Cardiac muscle cell (in vitro differentiated cells and primary cell): Measurements from ENCODE around the gene WDR82. TPM values are rescaled to one million over a fixed set of nuclear protein-coding genes. Genes with fewer than 3 reads are reported as not detected.
A peak's percentile ranks its signal among the peaks of the same experiment; 100 is the strongest.
"Not testable (repeated sequence)": the region's sequence is repeated elsewhere in the genome, so short reads cannot be mapped to it uniquely, and the experiment has no call there.

Experiments used
- DNase-seq, 2 donors: peaks; one replicate each; pipeline versions ENCODE4 v3.0.0 to v3.0.0-alpha.2; 2010 to 2017; ENCODE audit warnings: low read depth in 1 of 2, low spot score in 1 of 2
- H3K27ac ChIP-seq: fragments of 200-600 bp; sonication (generic); 2 replicates; pipeline ENCODE4 v1.5.1; 2016
- H3K27me3 ChIP-seq: fragments of 200-600 bp; sonication (generic); 2 replicates; pipeline ENCODE4 v1.6.0; 2016; ENCODE audit warnings: control low read depth
- H3K36me3 ChIP-seq: fragments of 200-600 bp; sonication (generic); 2 replicates; pipeline ENCODE4 v1.5.1; 2016; ENCODE audit warnings: control low read depth
- H3K4me1 ChIP-seq: fragments of 200-600 bp; sonication (generic); 2 replicates; pipeline ENCODE4 v1.8.1; 2017; ENCODE audit warnings: low read depth, mild to moderate bottlenecking, mixed run types
- H3K4me3 ChIP-seq: fragments of 200-600 bp; sonication (generic); 2 replicates; pipeline ENCODE4 v1.5.1; 2016; ENCODE audit warnings: mild to moderate bottlenecking
- H3K9me3 ChIP-seq: fragments of 200-600 bp; sonication (generic); 2 replicates; pipeline ENCODE4 v1.5.1; 2017; ENCODE audit warnings: low read depth, mild to moderate bottlenecking, control low read depth
- polyA plus RNA-seq: library from polyadenylated mRNA; unstranded; fragments of >200 nt; fragmentation: Nextera tagmentation; extraction: Ambion mirVana; gene quantifications from 2 replicates; pipeline ENCODE4 v1.2.1, GENCODE V29; 2016
- total RNA-seq: library from RNA; depleted of rRNA; stranded (reverse); fragments of >200 nt; gene quantifications from 2 replicates; pipeline ENCODE4 v1.2.3, GENCODE V29; 2016
- TF ChIP-seq, protein P1 (sequence below): IDR thresholded peaks from 2 replicates; pipeline ENCODE4 v1.5.1; 2012; ENCODE audit warnings: low read depth, mild to moderate bottlenecking, low read length

The WDR82 gene
- total and polyA plus RNA-seq, 2 experiments from 2014 or later: 30.7 to 35.4 TPM

- TF ChIP-seq, protein P1, sequence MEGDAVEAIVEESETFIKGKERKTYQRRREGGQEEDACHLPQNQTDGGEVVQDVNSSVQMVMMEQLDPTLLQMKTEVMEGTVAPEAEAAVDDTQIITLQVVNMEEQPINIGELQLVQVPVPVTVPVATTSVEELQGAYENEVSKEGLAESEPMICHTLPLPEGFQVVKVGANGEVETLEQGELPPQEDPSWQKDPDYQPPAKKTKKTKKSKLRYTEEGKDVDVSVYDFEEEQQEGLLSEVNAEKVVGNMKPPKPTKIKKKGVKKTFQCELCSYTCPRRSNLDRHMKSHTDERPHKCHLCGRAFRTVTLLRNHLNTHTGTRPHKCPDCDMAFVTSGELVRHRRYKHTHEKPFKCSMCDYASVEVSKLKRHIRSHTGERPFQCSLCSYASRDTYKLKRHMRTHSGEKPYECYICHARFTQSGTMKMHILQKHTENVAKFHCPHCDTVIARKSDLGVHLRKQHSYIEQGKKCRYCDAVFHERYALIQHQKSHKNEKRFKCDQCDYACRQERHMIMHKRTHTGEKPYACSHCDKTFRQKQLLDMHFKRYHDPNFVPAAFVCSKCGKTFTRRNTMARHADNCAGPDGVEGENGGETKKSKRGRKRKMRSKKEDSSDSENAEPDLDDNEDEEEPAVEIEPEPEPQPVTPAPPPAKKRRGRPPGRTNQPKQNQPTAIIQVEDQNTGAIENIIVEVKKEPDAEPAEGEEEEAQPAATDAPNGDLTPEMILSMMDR: no peak
- peaks cover 13% of the 10 kb centered on the region for H3K4me1 ChIP-seq
- no peak overlapping the region for H3K27ac ChIP-seq
- no peaks in the 10 kb centered on the region for H3K27me3 ChIP-seq
- DNase-seq: no peak
- no peak overlapping the region for H3K4me3 ChIP-seq
- H3K9me3 ChIP-seq: no peaks in the 10 kb centered on the region
- H3K36me3 ChIP-seq: peaks cover 31% of the 10 kb centered on the region
These were observed 5.6 kb downstream of the WDR82 start for GRCh38 chr3:52272831-52273230.

GRCh38 chr3:52272172-52272571, 6.3 kb downstream of the WDR82 start:
- not testable (repeated sequence) for H3K4me3 ChIP-seq, DNase-seq, H3K9me3 ChIP-seq, H3K27me3 ChIP-seq
- Histone ChIP-seq H3K4me1 (peaks cover 13% of the 10 kb centered on the region), H3K36me3 (peaks cover 36% of the 10 kb centered on the region), H3K27ac (peak overlapping the region; percentile 53)

DNA sequence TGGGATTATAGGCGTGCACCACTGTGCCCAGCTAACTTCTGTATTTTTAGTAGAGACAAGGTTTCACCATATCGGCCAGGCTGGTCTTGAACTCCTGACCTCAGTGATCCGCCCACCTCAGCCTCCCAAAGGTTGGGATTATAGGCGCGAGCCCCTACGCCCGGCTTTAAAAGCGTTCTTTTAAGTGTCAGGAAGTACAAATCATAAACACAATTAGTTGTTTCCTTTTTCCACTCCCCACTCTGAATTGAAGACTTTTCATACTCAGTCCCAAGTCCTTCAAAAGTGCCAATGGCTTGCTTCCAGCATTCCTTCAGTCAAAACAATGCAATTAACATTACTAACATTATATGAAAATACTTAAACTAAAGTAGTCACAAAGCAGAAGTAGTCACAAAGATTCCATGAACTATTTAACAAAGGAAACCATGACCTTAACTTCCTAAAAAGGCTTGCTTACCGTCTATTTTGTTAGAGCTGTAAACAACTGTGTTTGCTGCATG, 8.1 kb downstream of the WDR82 start:
- TF ChIP-seq, protein P1: no peak
- H3K27me3 ChIP-seq: no peaks in the 10 kb centered on the region
- H3K9me3 ChIP-seq: no peaks in the 10 kb centered on the region
- no peak for DNase-seq
- no peak overlapping the region for H3K4me3 ChIP-seq
- H3K27ac ChIP-seq: peak overlapping the region; percentile 13
- H3K4me1 ChIP-seq: no peaks in the 10 kb centered on the region
- peaks cover 53% of the 10 kb centered on the region for H3K36me3 ChIP-seq

DNA sequence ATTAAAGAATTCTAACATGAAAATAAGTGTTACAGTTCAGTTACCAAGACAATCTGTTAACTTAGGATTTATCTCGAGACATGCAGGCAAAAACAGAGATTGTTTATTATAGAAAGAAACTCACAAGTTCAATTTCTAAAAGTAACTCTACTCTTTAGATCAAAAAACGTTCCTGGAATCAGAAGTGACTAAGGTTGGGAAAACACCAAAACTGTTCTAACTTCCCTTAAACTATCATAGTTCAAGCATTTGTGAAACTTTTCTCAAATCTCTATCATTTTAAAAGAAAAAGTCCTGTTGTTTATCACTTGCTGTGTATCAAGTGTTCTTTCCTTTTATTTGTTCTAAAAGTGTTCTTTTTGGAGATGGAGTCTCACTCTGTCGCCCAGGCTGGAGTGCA, 8.7 kb downstream of the WDR82 start:
- TF ChIP-seq, protein P1: no peak
- Histone ChIP-seq H3K4me1 (no peaks in the 10 kb centered on the region), H3K27me3 (no peaks in the 10 kb centered on the region), H3K27ac (peak overlapping the region; percentile 13), H3K36me3 (peaks cover 53% of the 10 kb centered on the region), H3K4me3 (no peak overlapping the region), H3K9me3 (no peaks in the 10 kb centered on the region)
- DNase-seq: no peak

DNA sequence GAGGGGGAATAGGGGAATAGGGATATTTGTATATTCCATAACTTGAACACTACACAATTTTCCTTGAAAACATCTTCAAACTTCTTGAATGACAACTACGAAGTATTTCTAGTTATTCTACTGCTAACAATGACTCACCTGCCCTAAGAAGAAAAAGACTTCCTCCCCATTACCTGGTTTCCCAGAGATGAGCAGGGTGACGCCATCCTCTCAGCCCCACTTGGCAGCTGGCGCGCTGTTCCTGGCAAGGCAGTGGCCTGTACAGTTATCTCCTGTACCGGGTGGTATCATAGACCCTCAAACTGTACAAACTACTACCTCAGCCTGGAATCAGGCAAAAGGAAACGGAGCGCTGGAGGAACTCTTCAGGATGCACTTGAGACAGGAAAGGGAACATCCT, 10.4 kb downstream of the WDR82 start:
- H3K4me1 ChIP-seq: no peaks in the 10 kb centered on the region
- TF ChIP-seq, protein P1: no peak
- no peaks in the 10 kb centered on the region for H3K9me3 ChIP-seq
- H3K27ac ChIP-seq: no peak overlapping the region
- no peak for DNase-seq
- peaks cover 61% of the 10 kb centered on the region for H3K36me3 ChIP-seq
- no peaks in the 10 kb centered on the region for H3K27me3 ChIP-seq
- H3K4me3 ChIP-seq: no peak overlapping the region

DNA sequence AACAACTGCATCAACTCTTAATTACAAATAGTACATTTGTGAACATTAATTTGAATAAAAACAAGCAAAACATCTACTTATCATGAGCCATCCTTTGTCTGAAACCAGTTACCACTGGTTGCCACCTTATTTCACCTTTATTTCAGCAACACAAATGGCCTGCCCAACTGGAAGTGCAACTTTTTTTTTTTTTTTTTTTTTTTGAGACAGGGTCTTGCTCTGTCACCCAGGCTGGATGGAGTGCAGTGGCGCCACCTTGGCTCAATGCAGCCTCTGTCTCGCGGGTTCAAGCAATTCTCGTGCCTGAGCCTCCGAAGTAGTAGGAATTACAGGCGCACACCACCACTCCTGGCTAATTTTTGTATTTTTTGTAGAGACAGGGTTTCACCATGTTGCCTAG, 13.1 kb downstream of the WDR82 start:
- no peak for DNase-seq
- Histone ChIP-seq H3K36me3 (peaks cover 74% of the 10 kb centered on the region), H3K9me3 (no peaks in the 10 kb centered on the region), H3K4me3 (no peak overlapping the region), H3K27me3 (no peaks in the 10 kb centered on the region), H3K4me1 (no peaks in the 10 kb centered on the region), H3K27ac (no peak overlapping the region)
- TF ChIP-seq, protein P1: no peak
